B cell (primary cell): ENCODE measurements around the gene TECTB. TPM values are rescaled to one million over a fixed set of nuclear protein-coding genes. Genes with fewer than 3 reads are reported as not detected.
A peak's percentile ranks its signal among the peaks of the same experiment; 100 is the strongest.

Source experiments
- ATAC-seq: fragments of 200-7000 bp; cut with Tn5 transposase; one replicate; pipeline ENCODE4 v1.10.0; 2021; ENCODE audit warnings: low read depth, mild to moderate bottlenecking, moderate number of reproducible peaks, moderate library complexity
- CTCF ChIA-PET: fragments of 350-600 bp; sonication (Branson Sonifier 250); formaldehyde crosslinking; loops from one replicate; lab custom pipeline; 2021; ENCODE audit warnings: antibody characterized with exemption, inconsistent platforms; lab: Charles Lee
- POLR2A ChIA-PET: fragments of 350-600 bp; sonication (Branson Sonifier 250); formaldehyde crosslinking; loops from one replicate; lab custom pipeline; 2021; ENCODE audit warnings: antibody characterized with exemption; lab: Charles Lee
- DNase-seq: peaks from one replicate; pipeline ENCODE4 v3.0.0; 2013
- H2AFZ ChIP-seq: 2 replicates; pipeline ENCODE4 v1.6.1; 2012; ENCODE audit warnings: mild to moderate bottlenecking, low read depth, low read length; ENCODE audit not compliant: insufficient read depth, poor library complexity, severe bottlenecking
- H3K27ac ChIP-seq, 2 donors: 1 replicate in 1 of 2; 2 replicates in 1 of 2; pipeline ENCODE4 v1.5.1; 2012 to 2013; ENCODE audit warnings: low read length in 2 of 2, mild to moderate bottlenecking in 2 of 2, moderate library complexity in 1 of 2
- H3K27me3 ChIP-seq, 4 experiments: fragments of 200-600 bp in 1 of 4; sonication (generic) in 1 of 4; replicated peaks in 1 of 4; 1 replicate in 2 of 4; 2 replicates in 2 of 4; pipeline versions ENCODE4 v1.6.1 to v1.7.0; 2013 to 2016; ENCODE audit warnings: low read length in 3 of 4, mild to moderate bottlenecking in 2 of 4, mixed read lengths in 1 of 4, moderate library complexity in 1 of 4; ENCODE audit not compliant: insufficient read depth in 4 of 4, control insufficient read depth in 3 of 4; ENCODE audit errors: control extremely low read depth in 1 of 4
- H3K36me3 ChIP-seq, 2 experiments: replicated peaks in 1 of 2; 1 replicate in 1 of 2; 2 replicates in 1 of 2; pipeline versions ENCODE4 v1.6.1 to v1.7.1; 2013; ENCODE audit warnings: low read length in 1 of 2; ENCODE audit not compliant: insufficient read depth in 2 of 2, control insufficient read depth in 1 of 2; ENCODE audit errors: control extremely low read depth in 1 of 2, extremely low read depth in 1 of 2
- H3K4me1 ChIP-seq, 2 donors: fragments of 200-600 bp in 1 of 2; sonication (generic) in 1 of 2; 1 replicate in 1 of 2; 2 replicates in 1 of 2; pipeline versions ENCODE4 v1.5.1 to v1.6.1; 2013 to 2017; ENCODE audit warnings: low read length in 2 of 2; ENCODE audit not compliant: control insufficient read depth in 2 of 2, insufficient read depth in 2 of 2
- H3K4me2 ChIP-seq: replicated peaks from 2 replicates; pipeline ENCODE3; 2012; ENCODE audit warnings: mild to moderate bottlenecking, low read depth, low read length; ENCODE audit not compliant: poor library complexity, severe bottlenecking
- H3K4me3 ChIP-seq, 5 experiments: fragments of 200-600 bp in 1 of 5; sonication (generic) in 1 of 5; 1 replicate in 3 of 5; 2 replicates in 2 of 5; pipeline versions ENCODE4 v1.5.1 to v1.7.0; 2011 to 2016; ENCODE audit warnings: low read length in 4 of 5, mild to moderate bottlenecking in 4 of 5, low read depth in 2 of 5, control low read depth in 1 of 5, moderate library complexity in 1 of 5; ENCODE audit not compliant: insufficient read depth in 1 of 5; ENCODE audit errors: control extremely low read depth in 1 of 5, extremely low read depth in 1 of 5
- H3K79me2 ChIP-seq: fragments of 200-600 bp; sonication (generic); one replicate; pipeline ENCODE4 v1.6.0; 2016; ENCODE audit warnings: low read length; ENCODE audit not compliant: control insufficient read depth, insufficient read depth
- H3K9ac ChIP-seq: fragments of 200-600 bp; sonication (generic); 2 replicates; pipeline ENCODE4 v1.6.1; 2017; ENCODE audit warnings: mild to moderate bottlenecking, low read length, moderate library complexity
- H3K9me3 ChIP-seq, 3 donors: one replicate each; pipeline versions ENCODE4 v1.6.1 to v1.7.1; 2013; ENCODE audit warnings: low read length in 2 of 3; ENCODE audit not compliant: control insufficient read depth in 2 of 3, insufficient read depth in 1 of 3; ENCODE audit errors: control extremely low read depth in 1 of 3
- H4K20me1 ChIP-seq: 2 replicates; pipeline ENCODE4 v1.6.0; 2012; ENCODE audit warnings: mild to moderate bottlenecking, low read length; ENCODE audit not compliant: insufficient read depth, control insufficient read depth, poor library complexity, severe bottlenecking
- H3K27ac Mint-ChIP-seq: one replicate; pipeline ENCODE4 v1.8.0; 2021; ENCODE audit warnings: mixed read lengths
- H3K27me3 Mint-ChIP-seq: one replicate; pipeline ENCODE4 v1.8.0; 2021; ENCODE audit warnings: mixed read lengths
- H3K4me1 Mint-ChIP-seq: one replicate; pipeline ENCODE4 v1.8.0; 2021; ENCODE audit warnings: mixed read lengths
- H3K4me3 Mint-ChIP-seq: one replicate; pipeline ENCODE4 v1.8.0; 2021; ENCODE audit warnings: mixed read lengths
- H3K9me3 Mint-ChIP-seq: one replicate; pipeline ENCODE4 v1.8.0; 2022; ENCODE audit warnings: mixed read lengths; ENCODE audit not compliant: insufficient read depth
- CTCF ChIP-seq: fragments of 200-600 bp; IDR thresholded peaks from one replicate; pipeline ENCODE4 v1.8.0; 2022; ENCODE audit warnings: antibody characterized with exemption, mild to moderate bottlenecking
- EZH2 ChIP-seq: IDR thresholded peaks from 2 replicates; pipeline ENCODE4 v1.6.1; 2012; ENCODE audit warnings: borderline replicate concordance, low read depth, mild to moderate bottlenecking, moderate library complexity, low read length; ENCODE audit not compliant: insufficient read depth, poor library complexity, severe bottlenecking
- WGBS: methylation state at CpG from one replicate; pipeline ENCODE4 v1.1.5; 2013; ENCODE audit warnings: missing lambda C conversion rate; ENCODE audit not compliant: insufficient coverage; 5-methylcytosine and 5-hydroxymethylcytosine counted together
- intact Hi-C: fragments of 100-400 bp; cut with micrococcal nuclease; formaldehyde crosslinking; loops from one replicate; pipeline ENCODE4 v1.10.0; 2022
- polyA plus RNA-seq: library from polyadenylated mRNA; depleted of rRNA; stranded (reverse); fragments of >200 nt; gene quantifications from 2 replicates; pipeline ENCODE4 v1.2.3, GENCODE V29; 2012
- total RNA-seq, 2 donors: library from RNA; stranded (reverse); fragments of 120-200 nt in 1 of 2; gene quantifications; 1 replicate in 1 of 2; 2 replicates in 1 of 2; pipeline versions ENCODE4 v1.2.3 to v1.2.4, GENCODE V29; 2013 to 2022

The TECTB gene
- total and polyA plus RNA-seq, 2 donors (not counting 1 experiment from before 2014, with no cell fraction given), result not detected

GRCh38 chr10:112333452-112333851 is 50.3 kb downstream of the TECTB start:
- Histone ChIP-seq H3K36me3 (no peaks in the 10 kb centered on the region), H3K79me2 (no peaks in the 10 kb centered on the region), H3K4me2 (no peak overlapping the region), H3K9ac (no peak overlapping the region), H3K4me3 (no peak overlapping the region), H3K27ac (no peak overlapping the region), H3K4me1 (no peaks in the 10 kb centered on the region), H3K9me3 (no peaks in the 10 kb centered on the region), H3K27me3 (no peaks in the 10 kb centered on the region), H2AFZ (no peak overlapping the region), H4K20me1 (no peaks in the 10 kb centered on the region)
- TF ChIP-seq CTCF (no peak), EZH2 (no peak)
- ATAC-seq, result no peak
- H3K4me1 Mint-ChIP-seq, result peaks cover 3% of the 10 kb centered on the region
- peaks cover 25% of the 10 kb centered on the region for H3K27me3 Mint-ChIP-seq
- DNase-seq, result no peak
- no peaks in the 10 kb centered on the region for H3K9me3 Mint-ChIP-seq
- CTCF ChIA-PET, result interaction anchor here (1.5 kb wide), 1 partner anchor 18 kb away, joined by 5 read pairs; no protein-coding TSS in a partner anchor
- POLR2A ChIA-PET, result no interaction called here
- H3K4me3 Mint-ChIP-seq, result no peak overlapping the region
- intact Hi-C loops, result no loop called here
- no peak overlapping the region for H3K27ac Mint-ChIP-seq
- 100% methylated on average over 1 of the region's 4 CpGs for WGBS

- Histone ChIP-seq H3K9ac (no peak overlapping the region), H3K27ac (no peak overlapping the region), H4K20me1 (no peaks in the 10 kb centered on the region), H2AFZ (peak overlapping the region; percentile 13), H3K4me2 (no peak overlapping the region), H3K9me3 (no peaks in the 10 kb centered on the region), H3K4me1 (no peaks in the 10 kb centered on the region), H3K79me2 (no peaks in the 10 kb centered on the region), H3K36me3 (no peaks in the 10 kb centered on the region), H3K27me3 (no peaks in the 10 kb centered on the region), H3K4me3 (no peak overlapping the region)
- Mint-ChIP-seq H3K27ac (no peak overlapping the region), H3K27me3 (peaks cover 23% of the 10 kb centered on the region), H3K9me3 (no peaks in the 10 kb centered on the region), H3K4me1 (peaks cover 3% of the 10 kb centered on the region), H3K4me3 (no peak overlapping the region)
- ChIA-PET CTCF (interaction anchor here (0.7 kb wide), 1 partner anchor 20 kb away, joined by 3 read pairs; no protein-coding TSS in a partner anchor), POLR2A (no interaction called here)
- intact Hi-C loops, result no loop called here
- DNase-seq, result no peak
- 70% methylated on average over 3 of the region's 5 CpGs for WGBS
- no peak for ATAC-seq
- TF ChIP-seq EZH2 (no peak), CTCF (no peak)
Observed at GRCh38 chr10:112335111-112335867, 52.1 kb downstream of the TECTB start.
